Right lobe of liver (tissue), 6 donors: ENCODE data around the gene MID1. TPM values are rescaled to one million over a fixed set of nuclear protein-coding genes. Genes with fewer than 3 reads are reported as not detected.
A peak's percentile ranks its signal among the peaks of the same experiment; 100 is the strongest.

Experiments
- ATAC-seq, 4 donors: fragments of 200-7000 bp; cut with Tn5 transposase; one replicate each; pipeline ENCODE4 v1.9.1; 2020; ENCODE audit warnings: mild to moderate bottlenecking in 4 of 4, moderate library complexity in 4 of 4
- DNase-seq, 3 donors: peaks; one replicate each; pipeline ENCODE4 v3.0.0-alpha.2; 2020
- H3K27ac ChIP-seq, 3 donors: fragments of 200-600 bp; one replicate each; pipeline ENCODE4 v1.8.0; 2022
- H3K27me3 ChIP-seq, 2 donors: fragments of 200-600 bp; one replicate each; pipeline ENCODE4 v1.8.0; 2022
- H3K36me3 ChIP-seq, 4 donors: fragments of 200-600 bp; sonication (generic) in 1 of 4; one replicate each; pipeline versions ENCODE4 v1.5.1 to v1.8.0; 2017 to 2022; ENCODE audit warnings: control low read depth in 1 of 4
- H3K4me1 ChIP-seq, 4 donors: fragments of 200-600 bp; sonication (generic) in 1 of 4; one replicate each; pipeline versions ENCODE4 v1.5.1 to v1.8.0; 2017 to 2022; ENCODE audit warnings: control low read depth in 1 of 4
- H3K4me3 ChIP-seq, 3 donors: fragments of 200-600 bp; one replicate each; pipeline ENCODE4 v1.8.0; 2022
- H3K9me3 ChIP-seq, 4 donors: fragments of 200-600 bp; sonication (generic) in 1 of 4; one replicate each; pipeline versions ENCODE4 v1.5.1 to v1.8.0; 2017 to 2022; ENCODE audit warnings: control low read depth in 1 of 4
- POLR2A ChIP-seq: fragments of 450-650 bp; IDR thresholded peaks from one replicate; pipeline ENCODE4 v1.6.1; 2017; ENCODE audit warnings: antibody characterized with exemption, mild to moderate bottlenecking
- WGBS: methylation state at CpG from one replicate; pipeline ENCODE4 v1.1.6; 2018; ENCODE audit warnings: low coverage, low lambda C conversion rate; ENCODE audit not compliant: insufficient coverage; ENCODE audit errors: missing lambda C conversion rate; 5-methylcytosine and 5-hydroxymethylcytosine counted together
- intact Hi-C, 2 donors: fragments of 100-400 bp; cut with DNase I; formaldehyde crosslinking; loops; one replicate each; pipeline versions ENCODE4 v1.11.2 to v1.14.1; 2022
- total RNA-seq, 6 experiments: library from RNA; depleted of rRNA in 2 of 6; stranded (reverse); fragments of >200 nt in 2 of 6; fragmentation: NEBNext Ultra II Directional in 3 of 6; extraction: Animal tissue kit (Norgen Biotek cat#: 25700) in 3 of 6; gene quantifications; one replicate each; pipeline versions ENCODE4 v1.1.0 to v1.2.4, GENCODE V29; 2016 to 2023
- TF ChIP-seq, protein P1 (sequence below), 4 donors: fragments of 200-600 bp in 3 of 4; fragments of 450-650 bp in 1 of 4; IDR thresholded peaks; one replicate each; pipeline versions ENCODE4 v1.5.1 to v1.8.0; 2016 to 2022; ENCODE audit warnings: antibody characterized with exemption in 4 of 4, mild to moderate bottlenecking in 2 of 4
- donor health status: DM: no; HTN: yes; CAD: no.
- donor health status: DM: no; HTN: no; CAD: no.
- donor health status: DM: no; HTN: no; CAD: no.
- donor health status: DM: no; HTN: yes; CAD: no.
- donor health status: DM: no; HTN: yes; CAD: no.

The MID1 gene
- total RNA-seq, 6 experiments from 2014 or later = 2.2 to 10.0 (median 4.6) TPM

DNA sequence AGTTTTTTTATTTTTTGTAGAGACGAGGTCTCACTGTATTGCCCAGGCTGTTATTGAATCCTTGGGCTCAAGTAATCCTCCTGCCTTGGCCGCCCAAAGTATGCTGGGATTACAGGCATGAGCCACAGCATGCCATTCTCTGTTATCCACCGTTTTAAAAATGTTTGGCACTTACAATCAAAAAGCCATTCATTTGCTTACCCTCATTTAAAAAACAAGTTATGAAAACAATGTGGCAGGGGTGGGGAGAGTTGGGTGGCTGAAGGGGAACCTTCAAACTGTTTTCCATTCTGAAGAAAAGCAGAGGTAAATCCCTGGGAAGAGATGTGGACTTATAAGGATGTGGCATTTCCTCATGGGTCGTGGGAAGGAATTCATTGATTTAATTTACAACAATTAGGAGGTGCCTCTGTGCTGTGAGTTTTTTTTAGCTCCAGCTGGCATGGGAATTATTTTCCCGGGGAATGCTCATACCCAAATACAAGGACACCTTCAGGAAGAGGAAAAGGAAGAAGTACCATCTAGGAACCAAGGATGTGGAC is 103.5 kb downstream of the MID1 start:
- no peak overlapping the region for H3K27ac ChIP-seq
- no peak overlapping the region for H3K4me3 ChIP-seq
- H3K9me3 ChIP-seq = no peaks in the 10 kb centered on the region
- intact Hi-C loops = no loop called here
- peaks cover 0 to 6% (median 0%) of the 10 kb centered on the region in 4 donors for H3K4me1 ChIP-seq
- H3K27me3 ChIP-seq = no peaks in the 10 kb centered on the region
- WGBS = 31% methylated on average over 5 of the region's 5 CpGs
- ATAC-seq (no peak), DNase-seq (no peak)
- no peak for TF ChIP-seq POLR2A
- TF ChIP-seq, protein P1, sequence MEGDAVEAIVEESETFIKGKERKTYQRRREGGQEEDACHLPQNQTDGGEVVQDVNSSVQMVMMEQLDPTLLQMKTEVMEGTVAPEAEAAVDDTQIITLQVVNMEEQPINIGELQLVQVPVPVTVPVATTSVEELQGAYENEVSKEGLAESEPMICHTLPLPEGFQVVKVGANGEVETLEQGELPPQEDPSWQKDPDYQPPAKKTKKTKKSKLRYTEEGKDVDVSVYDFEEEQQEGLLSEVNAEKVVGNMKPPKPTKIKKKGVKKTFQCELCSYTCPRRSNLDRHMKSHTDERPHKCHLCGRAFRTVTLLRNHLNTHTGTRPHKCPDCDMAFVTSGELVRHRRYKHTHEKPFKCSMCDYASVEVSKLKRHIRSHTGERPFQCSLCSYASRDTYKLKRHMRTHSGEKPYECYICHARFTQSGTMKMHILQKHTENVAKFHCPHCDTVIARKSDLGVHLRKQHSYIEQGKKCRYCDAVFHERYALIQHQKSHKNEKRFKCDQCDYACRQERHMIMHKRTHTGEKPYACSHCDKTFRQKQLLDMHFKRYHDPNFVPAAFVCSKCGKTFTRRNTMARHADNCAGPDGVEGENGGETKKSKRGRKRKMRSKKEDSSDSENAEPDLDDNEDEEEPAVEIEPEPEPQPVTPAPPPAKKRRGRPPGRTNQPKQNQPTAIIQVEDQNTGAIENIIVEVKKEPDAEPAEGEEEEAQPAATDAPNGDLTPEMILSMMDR (IDR thresholded peaks at IDR 0.05) = no peak
- H3K36me3 ChIP-seq = no peaks in the 10 kb centered on the region

- whole genome bisulfite sequencing = 25% methylated on average over 6 of the region's 6 CpGs
- Histone ChIP-seq H3K4me3 (no peak overlapping the region), H3K9me3 (no peaks in the 10 kb centered on the region), H3K27me3 (no peaks in the 10 kb centered on the region), H3K4me1 (peaks cover 0 to 6% (median 0%) of the 10 kb centered on the region in 4 donors), H3K27ac (no peak overlapping the region), H3K36me3 (no peaks in the 10 kb centered on the region)
- DNase-seq = no peak
- intact Hi-C loops = no loop called here
- peak; percentile 51 to 75 (median 66) for ATAC-seq
- TF ChIP-seq, protein P1 (IDR thresholded peaks at IDR 0.05) = no peak
- TF ChIP-seq POLR2A = no peak
These were observed 105.5 kb downstream of the MID1 start for GRCh38 chrX:10514891-10515290.

GRCh38 chrX:10513974-10514373 is 106.4 kb downstream of the MID1 start:
- no peak overlapping the region for H3K4me3 ChIP-seq
- no peaks in the 10 kb centered on the region for H3K36me3 ChIP-seq
- no peaks in the 10 kb centered on the region for H3K27me3 ChIP-seq
- no peak for TF ChIP-seq POLR2A
- TF ChIP-seq, protein P1 (IDR thresholded peaks at IDR 0.05) = peak in 2 of 4 donors; percentile 15 to 26
- DNase-seq (no peak), ATAC-seq (peak in 3 of 4 donors; percentile 59 to 72 (median 64))
- no peak overlapping the region for H3K27ac ChIP-seq
- peaks cover 0 to 6% (median 0%) of the 10 kb centered on the region in 4 donors for H3K4me1 ChIP-seq
- no peaks in the 10 kb centered on the region for H3K9me3 ChIP-seq
- intact Hi-C loops = no loop called here
- 29% methylated on average over 2 of the region's 2 CpGs for WGBS

GRCh38 chrX:10512741-10513140 is 107.6 kb downstream of the MID1 start:
- H3K9me3 ChIP-seq = no peaks in the 10 kb centered on the region
- H3K27ac ChIP-seq = no peak overlapping the region
- no peaks in the 10 kb centered on the region for H3K27me3 ChIP-seq
- TF ChIP-seq POLR2A = no peak
- TF ChIP-seq, protein P1 (IDR thresholded peaks at IDR 0.05) = no peak
- peaks cover 0 to 5% (median 0%) of the 10 kb centered on the region in 4 donors for H3K4me1 ChIP-seq
- no peak overlapping the region for H3K4me3 ChIP-seq
- no peak for ATAC-seq
- no peaks in the 10 kb centered on the region for H3K36me3 ChIP-seq
- no peak for DNase-seq
- 46% methylated on average over 3 of the region's 3 CpGs for WGBS
- intact Hi-C loops = no loop called here
